ENCODE measurements around the gene CRNN. TPM values are rescaled to one million over a fixed set of nuclear protein-coding genes. Genes with fewer than 3 reads are reported as not detected.

Gene CRNN
- total and polyA plus RNA-seq, 10 of the 15 experiments (the other 5 are each of a cell fraction or from before 2014, with no cell fraction given) = not detected

GRCh38 chr1:152388889-152389288, 25.2 kb downstream of the CRNN start:
- DNase-seq (ENCODE audit: low read depth, low spot score) = no peak
- in situ Hi-C loops (cut with MboI) = no loop called here
- Histone ChIP-seq H3K36me3 (ENCODE audit: control insufficient read depth in 2 of 2, insufficient read depth in 2 of 2, low read length in 1 of 2) (no peaks in the 10 kb centered on the region), H3K9ac (ENCODE audit: control insufficient read depth, insufficient read depth, low read length) (no peak overlapping the region), H3K4me2 (ENCODE audit: control insufficient read depth, insufficient read depth) (no peak overlapping the region), H3K9me3 (replicated peaks; ENCODE audit: control insufficient read depth, insufficient read depth, low read length) (no peaks in the 10 kb centered on the region), H3K27ac (ENCODE audit: control insufficient read depth, insufficient read depth) (no peak overlapping the region), H2AFZ (ENCODE audit: control insufficient read depth, low read depth, low read length) (no peak overlapping the region), H4K20me1 (ENCODE audit: control insufficient read depth, insufficient read depth) (no peaks in the 10 kb centered on the region), H3K4me3 (no peak overlapping the region), H3K79me2 (ENCODE audit: control insufficient read depth, insufficient read depth, low read length) (no peaks in the 10 kb centered on the region), H3K27me3 (replicated peaks in 1 of 2; ENCODE audit: control insufficient read depth in 2 of 2, insufficient read depth in 2 of 2, low read length in 1 of 2) (no peaks in the 10 kb centered on the region), H3K4me1 (ENCODE audit: control insufficient read depth, insufficient read depth, low read length) (no peaks in the 10 kb centered on the region)
- CTCF ChIA-PET = interaction anchor here (2.6 kb wide), 1 partner anchor 41 kb away, joined by 7 read pairs; no protein-coding TSS in a partner anchor
- SMC1A ChIA-PET (ENCODE audit: uncharacterized antibody, unreplicated experiment) = no interaction called here
- RAD21 ChIA-PET (ENCODE audit: unreplicated experiment) = no interaction called here
- WGBS (ENCODE audit: insufficient coverage, insufficient replicate concordance, low lambda C conversion rate, missing lambda C conversion rate) = 54% methylated on average over 4 of the region's 4 CpGs
- ATAC-seq = no peak
- BruUV-seq (replicated peaks) = no TSS peak
- no peak for FAIRE-seq
- POLR2A ChIA-PET = no interaction called here
- intact Hi-C loops (cut with micrococcal nuclease; ENCODE audit: unreplicated experiment) = no loop called here
- no peak for TF ChIP-seq SREBF1 (IDR thresholded peaks at IDR 0.05; ENCODE audit: low read length)
- no peak for TF ChIP-seq POLR2A (IDR thresholded peaks at IDR 0.05; ENCODE audit: low read depth, low read length)
- no peak for TF ChIP-seq PML (IDR thresholded peaks at IDR 0.05; ENCODE audit: low read length)
- no peak for TF ChIP-seq PAX8 (IDR thresholded peaks at IDR 0.05)
- no peak for TF ChIP-seq SP1 (IDR thresholded peaks at IDR 0.05; ENCODE audit: low read depth, low read length)
- TF ChIP-seq IRF3 (IDR thresholded peaks at IDR 0.05) = no peak
- no peak for TF ChIP-seq MYC (IDR thresholded peaks at IDR 0.05; ENCODE audit: insufficient read depth, insufficient read length, insufficient replicate concordance, low read length, severe bottlenecking)
- no peak for TF ChIP-seq BRCA1 (IDR thresholded peaks at IDR 0.05; ENCODE audit: low read depth, low read length)

GRCh38 chr1:152386940-152387339, 27.1 kb downstream of the CRNN start:
- no peaks in the 10 kb centered on the region for H3K9me3 ChIP-seq (replicated peaks; ENCODE audit: control insufficient read depth, insufficient read depth, low read length)
- no peaks in the 10 kb centered on the region for H3K79me2 ChIP-seq (ENCODE audit: control insufficient read depth, insufficient read depth, low read length)
- ATAC-seq (no peak), FAIRE-seq (no peak), DNase-seq (ENCODE audit: low read depth, low spot score) (no peak)
- no peak overlapping the region for H3K9ac ChIP-seq (ENCODE audit: control insufficient read depth, insufficient read depth, low read length)
- 46% methylated on average over 2 of the region's 2 CpGs for WGBS (ENCODE audit: insufficient coverage, insufficient replicate concordance, low lambda C conversion rate, missing lambda C conversion rate)
- no peak overlapping the region for H3K4me3 ChIP-seq
- BruUV-seq (replicated peaks) = no TSS peak
- no peak overlapping the region for H3K4me2 ChIP-seq (ENCODE audit: control insufficient read depth, insufficient read depth)
- H3K27ac ChIP-seq (ENCODE audit: control insufficient read depth, insufficient read depth) = no peak overlapping the region
- no peaks in the 10 kb centered on the region for H3K36me3 ChIP-seq (ENCODE audit: control insufficient read depth in 2 of 2, insufficient read depth in 2 of 2, low read length in 1 of 2)
- RAD21 ChIA-PET (ENCODE audit: unreplicated experiment) = no interaction called here
- H4K20me1 ChIP-seq (ENCODE audit: control insufficient read depth, insufficient read depth) = no peaks in the 10 kb centered on the region
- CTCF ChIA-PET = interaction anchor here (2.6 kb wide), 1 partner anchor 39 kb away, joined by 7 read pairs; no protein-coding TSS in a partner anchor
- no peaks in the 10 kb centered on the region for H3K27me3 ChIP-seq (replicated peaks in 1 of 2; ENCODE audit: control insufficient read depth in 2 of 2, insufficient read depth in 2 of 2, low read length in 1 of 2)
- intact Hi-C loops (cut with micrococcal nuclease; ENCODE audit: unreplicated experiment) (no loop called here), in situ Hi-C loops (cut with MboI) (no loop called here)
- SMC1A ChIA-PET (ENCODE audit: uncharacterized antibody, unreplicated experiment) = no interaction called here
- no peaks in the 10 kb centered on the region for H3K4me1 ChIP-seq (ENCODE audit: control insufficient read depth, insufficient read depth, low read length)
- no peak overlapping the region for H2AFZ ChIP-seq (ENCODE audit: control insufficient read depth, low read depth, low read length)
- POLR2A ChIA-PET = no interaction called here
- TF ChIP-seq IKZF1 (conservative IDR thresholded peaks at IDR 0.05) (no peak), ZNF687 (IDR thresholded peaks at IDR 0.05) (no peak), CHD4 (IDR thresholded peaks at IDR 0.05) (no peak), SIN3A (IDR thresholded peaks at IDR 0.05; ENCODE audit: low read depth, low read length) (no peak), BCL3 (IDR thresholded peaks at IDR 0.05; ENCODE audit: borderline replicate concordance, insufficient read depth, low read depth, low read length, poor library complexity, severe bottlenecking) (no peak)

Data from GM12878 (cell line).